OCI-LY3 (cell line): Measurements from ENCODE around the gene TNFAIP8L1.

Experiments used
- EZH2phosphoT487 ChIP-seq: fragments of 200-600 bp; shearing (Covaris generic); IDR thresholded peaks from 2 replicates; pipeline ENCODE4 v1.6.1; 2018; ENCODE audit warnings: antibody characterized with exemption, mixed run types, low read depth
- TF ChIP-seq, protein P1 (sequence below): fragments of 200-600, 300-600 bp; sonication (generic); IDR thresholded peaks from 2 replicates; pipeline ENCODE4 v1.5.1; 2014; ENCODE audit warnings: antibody characterized with exemption, low read length, low read depth

DNA sequence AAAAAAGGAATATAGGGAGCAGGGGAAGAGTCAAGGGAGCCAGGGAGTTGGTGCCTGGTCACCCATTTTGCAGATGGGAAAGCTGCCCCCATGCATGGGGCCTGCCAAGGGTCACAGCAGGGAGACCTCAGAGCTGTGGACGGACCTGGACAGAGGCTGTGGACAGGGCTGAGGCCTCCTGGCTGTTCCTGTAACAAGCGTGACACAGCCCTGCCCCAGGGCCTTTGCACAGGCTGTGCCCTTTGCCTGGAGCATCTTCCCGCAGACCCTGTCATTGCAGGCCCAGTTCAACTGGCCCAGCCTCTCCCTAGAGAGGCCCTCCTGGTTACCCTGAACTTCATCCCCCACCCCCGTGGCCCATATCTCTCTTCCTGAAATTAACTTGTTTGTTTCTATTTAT, 6.4 kb downstream of the TNFAIP8L1 start:
- no peak for TF ChIP-seq EZH2phosphoT487
- TF ChIP-seq, protein P1, sequence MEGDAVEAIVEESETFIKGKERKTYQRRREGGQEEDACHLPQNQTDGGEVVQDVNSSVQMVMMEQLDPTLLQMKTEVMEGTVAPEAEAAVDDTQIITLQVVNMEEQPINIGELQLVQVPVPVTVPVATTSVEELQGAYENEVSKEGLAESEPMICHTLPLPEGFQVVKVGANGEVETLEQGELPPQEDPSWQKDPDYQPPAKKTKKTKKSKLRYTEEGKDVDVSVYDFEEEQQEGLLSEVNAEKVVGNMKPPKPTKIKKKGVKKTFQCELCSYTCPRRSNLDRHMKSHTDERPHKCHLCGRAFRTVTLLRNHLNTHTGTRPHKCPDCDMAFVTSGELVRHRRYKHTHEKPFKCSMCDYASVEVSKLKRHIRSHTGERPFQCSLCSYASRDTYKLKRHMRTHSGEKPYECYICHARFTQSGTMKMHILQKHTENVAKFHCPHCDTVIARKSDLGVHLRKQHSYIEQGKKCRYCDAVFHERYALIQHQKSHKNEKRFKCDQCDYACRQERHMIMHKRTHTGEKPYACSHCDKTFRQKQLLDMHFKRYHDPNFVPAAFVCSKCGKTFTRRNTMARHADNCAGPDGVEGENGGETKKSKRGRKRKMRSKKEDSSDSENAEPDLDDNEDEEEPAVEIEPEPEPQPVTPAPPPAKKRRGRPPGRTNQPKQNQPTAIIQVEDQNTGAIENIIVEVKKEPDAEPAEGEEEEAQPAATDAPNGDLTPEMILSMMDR: no peak
